Measurements from ENCODE around the gene SLC4A3.

The SLC4A3 gene

DNA sequence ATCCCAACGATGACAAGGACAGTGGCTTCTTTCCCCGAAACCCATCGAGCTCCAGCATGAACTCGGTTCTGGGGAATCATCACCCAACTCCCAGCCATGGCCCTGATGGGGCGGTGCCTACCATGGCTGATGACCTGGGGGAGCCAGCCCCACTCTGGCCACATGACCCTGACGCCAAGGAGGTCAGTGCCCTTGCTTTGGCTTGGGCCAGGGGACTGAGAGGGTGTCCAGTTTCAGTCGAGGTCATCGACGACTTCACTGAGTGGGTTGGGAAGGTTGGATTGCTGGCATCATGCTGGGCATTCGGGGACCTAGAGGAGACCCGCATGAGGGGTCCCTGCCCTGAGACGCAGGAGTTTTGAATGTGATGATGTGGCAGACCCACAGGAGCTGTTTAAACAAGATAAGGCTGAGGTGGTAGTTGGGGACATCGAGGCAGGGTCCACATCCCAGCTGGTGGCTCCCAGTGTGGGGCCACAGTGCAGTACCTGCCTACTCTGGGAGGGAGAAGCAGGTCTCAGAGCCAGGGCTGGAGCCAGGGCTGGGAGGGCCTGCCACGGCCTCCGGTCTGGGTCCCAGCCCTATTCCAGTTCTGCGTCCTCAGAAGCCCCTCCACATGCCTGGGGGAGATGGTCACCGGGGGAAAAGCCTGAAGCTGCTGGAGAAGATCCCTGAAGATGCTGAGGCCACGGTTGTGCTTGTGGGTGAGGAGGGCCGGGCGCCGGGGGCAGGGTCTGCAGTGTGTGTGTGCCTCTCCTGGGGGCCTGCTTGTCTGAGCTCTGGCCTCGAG, 6.0 kb downstream of the SLC4A3 start:
- no peak for DNase-seq (ENCODE audit: low read depth)

DNA sequence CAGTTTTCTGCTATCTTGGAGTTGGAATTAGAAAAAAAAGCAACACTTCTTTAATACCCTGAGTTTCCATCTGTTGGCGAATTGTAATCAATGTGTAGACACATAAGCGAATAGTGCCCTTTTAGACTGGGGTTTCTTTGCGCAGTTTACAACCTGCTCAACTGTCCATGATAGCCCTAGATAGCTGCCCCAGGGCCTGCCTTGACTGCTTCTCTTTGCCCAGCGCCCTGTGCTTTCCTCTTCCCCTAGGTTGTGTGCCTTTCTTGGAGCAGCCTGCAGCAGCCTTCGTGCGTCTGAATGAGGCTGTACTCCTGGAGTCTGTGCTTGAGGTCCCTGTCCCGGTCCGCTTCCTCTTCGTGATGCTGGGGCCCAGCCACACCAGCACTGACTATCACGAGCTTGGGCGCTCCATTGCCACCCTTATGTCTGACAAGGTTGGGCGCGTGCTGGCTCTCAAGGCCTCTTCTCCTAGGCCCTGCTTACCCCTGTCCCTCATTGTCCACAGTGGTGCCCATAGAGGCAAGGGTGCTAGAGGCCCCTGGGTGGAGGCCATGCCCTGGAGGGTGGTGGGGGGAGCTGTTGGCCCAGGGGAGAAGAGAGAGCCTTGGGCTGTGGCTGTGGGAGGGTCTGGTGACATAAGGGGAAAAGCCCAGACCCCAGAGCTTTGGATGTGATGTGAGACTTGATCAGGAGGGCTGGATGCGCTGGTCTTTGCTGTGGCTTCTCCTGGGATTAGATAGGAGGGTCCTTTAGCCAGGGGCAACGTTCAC, 6.9 kb downstream of the SLC4A3 start:
- DNase-seq (ENCODE audit: low read depth) = no peak

DNA sequence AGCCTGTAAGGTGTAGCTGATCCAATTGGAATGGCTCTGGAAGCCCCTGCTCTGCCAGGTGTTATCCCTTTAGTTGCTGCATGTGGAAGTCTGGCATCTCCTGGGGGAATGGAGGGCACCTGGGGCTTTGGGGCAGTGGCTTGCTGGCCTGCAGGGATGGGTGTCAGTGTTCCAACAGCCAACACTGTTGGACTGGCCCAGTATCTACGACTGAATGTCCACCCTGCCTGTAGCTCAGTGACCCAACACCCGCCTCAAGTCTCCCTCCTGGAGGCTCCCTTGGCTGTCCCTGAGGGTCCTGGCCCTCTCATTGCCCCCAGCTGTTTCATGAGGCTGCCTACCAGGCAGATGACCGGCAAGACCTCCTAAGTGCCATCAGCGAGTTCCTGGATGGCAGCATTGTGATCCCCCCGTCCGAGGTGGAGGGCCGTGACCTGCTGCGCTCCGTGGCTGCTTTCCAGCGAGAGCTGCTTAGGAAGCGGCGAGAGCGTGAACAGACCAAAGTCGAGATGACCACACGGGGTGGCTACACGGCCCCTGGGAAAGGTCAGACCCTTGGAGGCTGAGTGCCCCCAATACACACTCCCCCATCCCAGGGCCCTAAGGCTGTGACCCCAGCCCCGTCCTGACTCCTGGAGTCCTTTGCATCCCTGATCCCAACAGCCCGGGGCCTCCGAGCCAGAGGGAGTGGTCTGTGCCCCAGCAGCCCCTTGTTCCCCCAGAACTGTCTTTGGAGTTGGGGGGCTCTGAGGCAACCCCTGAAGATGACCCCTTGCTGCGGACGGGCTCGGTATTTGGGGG, 7.7 kb downstream of the SLC4A3 start:
- DNase-seq (ENCODE audit: low read depth) = no peak

DNA sequence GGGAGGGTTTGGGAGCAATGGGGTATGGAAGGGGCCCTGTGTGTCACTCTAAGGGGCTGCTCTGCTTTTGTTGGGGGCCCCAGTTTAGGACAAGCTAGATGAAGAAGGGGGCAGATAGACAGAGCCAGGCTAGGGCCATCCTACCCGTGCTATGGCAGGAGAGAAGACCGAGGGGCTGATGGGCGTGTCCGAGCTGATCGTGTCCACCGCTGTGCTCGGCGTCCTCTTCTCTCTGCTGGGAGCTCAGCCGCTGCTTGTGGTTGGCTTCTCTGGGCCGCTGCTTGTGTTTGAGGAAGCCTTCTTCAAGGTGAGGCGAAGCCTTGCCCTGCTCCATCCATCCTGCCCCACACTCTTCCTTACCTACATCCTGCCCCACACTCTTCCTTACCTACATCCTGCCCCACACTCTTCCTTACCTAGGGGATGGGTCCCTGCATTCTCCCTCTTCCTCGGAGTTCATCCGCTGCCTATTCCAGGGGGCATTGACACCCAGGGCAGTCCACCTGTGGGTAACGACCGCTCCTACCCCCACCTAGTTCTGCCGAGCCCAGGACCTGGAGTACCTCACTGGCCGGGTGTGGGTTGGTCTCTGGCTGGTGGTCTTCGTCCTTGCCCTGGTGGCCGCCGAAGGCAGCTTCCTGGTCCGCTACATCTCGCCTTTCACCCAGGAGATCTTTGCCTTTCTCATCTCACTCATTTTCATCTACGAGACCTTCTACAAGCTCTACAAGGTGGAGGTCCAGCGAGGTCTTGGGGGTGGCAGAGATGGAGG, 8.9 kb downstream of the SLC4A3 start:
- DNase-seq (ENCODE audit: low read depth) = no peak

DNA sequence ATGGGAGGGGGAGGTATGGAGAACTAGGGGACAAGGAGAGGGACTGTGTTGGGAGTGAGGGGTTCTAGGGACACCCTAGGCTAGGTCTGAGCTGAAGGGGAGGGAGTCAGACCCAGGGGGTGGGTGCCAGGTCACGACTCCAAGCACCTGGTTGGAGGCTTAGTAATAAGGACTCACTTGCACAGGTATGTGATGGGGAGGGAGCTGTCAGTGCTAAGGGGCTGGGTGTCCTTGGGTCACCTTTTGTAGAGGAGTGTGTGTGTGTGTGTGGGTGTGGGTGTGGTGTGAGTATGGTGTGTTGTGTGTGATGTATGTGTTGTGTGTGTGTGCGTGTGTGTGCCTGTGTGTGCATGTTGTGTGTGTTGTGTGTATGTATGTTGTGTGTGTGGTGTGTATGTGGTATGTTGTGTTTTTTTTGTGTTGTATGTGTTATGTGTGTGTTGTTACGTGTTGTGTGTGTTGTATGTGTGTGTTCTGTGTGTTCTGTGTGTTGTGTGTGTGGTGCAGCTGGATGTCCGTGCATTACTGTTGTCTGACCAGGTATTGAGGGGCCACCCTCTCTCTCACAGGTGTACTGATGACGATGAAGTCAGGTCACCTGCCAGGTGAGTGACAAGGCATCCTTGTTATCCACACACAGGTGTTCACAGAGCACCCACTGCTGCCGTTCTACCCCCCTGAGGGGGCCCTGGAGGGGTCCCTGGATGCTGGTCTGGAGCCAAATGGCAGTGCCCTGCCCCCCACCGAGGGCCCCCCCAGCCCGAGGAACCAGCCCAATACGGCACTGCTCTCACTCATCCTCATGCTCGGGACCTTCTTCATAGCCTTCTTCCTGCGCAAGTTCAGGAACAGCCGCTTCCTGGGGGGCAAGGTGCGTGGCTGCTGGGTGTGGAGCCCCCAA, 9.8 kb downstream of the SLC4A3 start:
- DNase-seq (ENCODE audit: low read depth) = no peak

DNA sequence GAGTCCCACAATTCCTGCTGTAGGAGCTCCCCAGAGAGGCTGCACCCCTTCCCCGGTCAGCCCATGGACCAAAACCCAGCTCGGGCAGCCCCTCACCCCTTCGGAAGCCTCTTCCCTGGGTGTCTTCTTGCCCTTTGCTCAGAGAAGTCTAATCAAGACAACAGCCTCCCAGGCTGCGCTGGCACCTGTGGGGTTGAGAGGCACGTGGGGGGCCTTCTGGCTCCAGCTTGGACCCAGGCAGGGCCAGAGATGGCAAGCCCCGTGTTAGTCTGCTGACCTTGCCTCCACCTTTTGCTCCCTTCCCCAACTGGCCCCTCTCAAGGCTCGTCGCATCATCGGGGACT, 10.4 kb downstream of the SLC4A3 start:
- no peak for DNase-seq (ENCODE audit: low read depth)

DNA sequence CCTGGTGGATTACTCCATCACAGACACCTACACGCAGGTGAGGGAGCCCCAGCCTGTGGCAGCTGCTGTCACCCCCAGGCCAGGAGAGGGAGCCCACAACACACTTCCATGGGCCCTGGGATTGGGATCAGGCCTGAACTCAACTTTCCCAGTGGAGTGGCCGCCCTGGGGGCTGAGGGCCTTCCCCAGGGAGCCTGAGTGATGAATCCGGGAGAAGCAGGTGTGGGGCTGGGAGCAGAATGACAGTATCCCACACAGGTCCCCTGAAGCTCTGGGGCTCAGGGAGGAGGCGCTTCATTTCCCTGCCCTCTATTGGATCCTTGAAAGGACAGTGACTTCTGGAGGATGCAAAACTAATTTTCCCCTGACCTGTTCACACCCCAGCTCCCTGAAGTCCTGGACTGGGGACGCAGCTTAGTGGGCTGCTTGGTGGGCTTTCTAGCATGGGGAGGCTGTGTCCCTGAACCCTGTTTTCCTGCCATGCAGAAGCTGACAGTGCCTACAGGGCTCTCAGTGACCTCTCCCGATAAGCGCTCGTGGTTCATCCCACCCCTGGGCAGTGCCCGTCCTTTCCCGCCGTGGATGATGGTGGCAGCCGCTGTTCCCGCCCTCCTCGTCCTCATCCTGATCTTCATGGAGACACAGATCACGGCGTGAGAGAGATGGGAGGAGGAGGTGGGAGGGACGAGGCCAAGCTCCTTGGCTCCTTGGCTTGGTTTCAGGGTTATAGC, 11.0 kb downstream of the SLC4A3 start:
- no peak for DNase-seq (ENCODE audit: low read depth)

DNA sequence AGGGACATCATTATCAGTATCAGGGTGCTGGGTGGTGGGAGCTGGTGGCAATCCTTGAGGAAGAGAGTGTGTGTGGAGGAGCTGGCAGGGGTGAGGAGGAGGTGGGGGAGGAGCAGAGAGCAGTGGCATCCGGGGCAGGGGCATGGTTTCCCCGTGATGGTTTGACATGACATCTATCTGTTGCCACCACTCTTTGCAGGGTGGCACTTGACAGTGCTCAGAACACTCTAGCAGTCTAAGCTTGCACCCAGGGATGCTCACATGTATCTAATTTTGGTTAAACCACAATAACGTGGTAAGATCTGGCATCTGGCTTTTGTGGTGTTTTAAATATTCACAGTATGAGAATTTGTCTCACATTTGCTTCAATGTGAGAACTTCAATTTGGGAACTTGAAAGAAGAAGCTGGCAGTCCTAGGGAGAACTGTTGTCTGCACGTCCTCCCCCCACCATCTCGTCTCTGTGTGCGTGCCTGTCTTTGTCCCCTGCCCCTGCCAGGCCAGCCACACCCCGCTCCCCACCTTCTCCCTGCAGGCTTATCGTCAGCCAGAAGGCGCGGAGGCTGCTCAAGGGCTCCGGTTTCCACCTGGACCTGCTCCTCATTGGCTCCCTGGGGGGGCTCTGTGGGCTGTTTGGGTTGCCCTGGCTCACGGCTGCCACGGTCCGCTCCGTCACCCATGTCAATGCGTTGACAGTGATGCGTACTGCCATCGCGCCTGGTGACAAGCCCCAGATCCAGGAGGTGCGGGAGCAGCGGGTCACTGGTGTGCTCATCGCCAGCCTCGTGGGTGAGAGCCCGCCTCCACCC, 11.7 kb downstream of the SLC4A3 start:
- no peak for DNase-seq (ENCODE audit: low read depth)

DNA sequence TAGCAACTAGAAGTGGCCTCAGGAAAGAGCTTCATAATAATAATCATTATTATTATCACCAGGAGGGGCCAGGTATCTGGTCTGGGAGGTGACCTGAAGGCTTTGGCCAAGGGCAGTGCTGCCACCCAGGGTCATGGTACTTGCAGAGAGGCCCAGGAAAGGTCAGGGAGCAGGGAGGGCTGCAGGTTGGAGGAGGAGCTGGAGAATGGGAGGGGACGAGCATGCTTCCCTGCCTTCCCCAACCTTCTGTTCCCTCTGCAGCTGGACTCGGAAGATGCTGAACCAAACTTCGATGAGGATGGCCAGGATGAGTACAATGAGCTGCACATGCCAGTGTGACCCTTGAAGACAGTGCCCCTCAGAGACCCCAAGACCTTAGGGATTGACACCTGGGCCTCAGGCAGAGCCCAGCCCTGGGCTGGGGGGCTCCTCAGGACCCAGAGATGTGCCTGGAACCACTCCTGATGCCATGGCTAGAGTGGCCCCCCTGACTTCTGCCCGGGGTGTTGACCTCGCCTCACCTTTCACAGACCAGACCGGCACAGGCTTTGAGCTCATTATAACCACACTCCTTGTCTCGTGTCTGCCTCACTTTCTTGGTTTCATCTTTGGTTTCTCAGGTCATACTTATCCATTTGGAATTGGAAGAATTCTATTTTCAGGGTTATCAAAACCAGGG, 14.1 kb downstream of the SLC4A3 start:
- DNase-seq (ENCODE audit: low read depth) = peak; percentile 26

DNA sequence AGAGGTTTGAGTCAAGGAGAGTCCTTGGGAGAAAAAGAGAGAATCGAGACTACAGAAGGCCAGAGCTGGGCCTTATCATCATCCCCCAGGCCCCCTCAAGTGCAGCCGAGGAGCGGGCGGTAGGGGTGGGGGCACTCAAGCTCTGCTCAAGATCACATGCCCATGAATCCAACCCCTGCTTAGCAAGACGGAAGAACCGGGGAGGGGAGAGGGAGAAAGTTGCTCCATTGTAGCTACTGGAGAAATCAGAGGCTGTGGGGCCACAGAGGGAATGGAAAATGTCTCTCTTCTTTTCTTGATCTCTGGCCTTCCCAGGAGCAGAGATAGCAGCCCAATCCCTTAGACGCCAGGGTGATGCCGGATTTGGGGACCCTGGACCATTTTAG, 14.6 kb downstream of the SLC4A3 start:
- peak; percentile 42 for DNase-seq (ENCODE audit: low read depth)

DNA sequence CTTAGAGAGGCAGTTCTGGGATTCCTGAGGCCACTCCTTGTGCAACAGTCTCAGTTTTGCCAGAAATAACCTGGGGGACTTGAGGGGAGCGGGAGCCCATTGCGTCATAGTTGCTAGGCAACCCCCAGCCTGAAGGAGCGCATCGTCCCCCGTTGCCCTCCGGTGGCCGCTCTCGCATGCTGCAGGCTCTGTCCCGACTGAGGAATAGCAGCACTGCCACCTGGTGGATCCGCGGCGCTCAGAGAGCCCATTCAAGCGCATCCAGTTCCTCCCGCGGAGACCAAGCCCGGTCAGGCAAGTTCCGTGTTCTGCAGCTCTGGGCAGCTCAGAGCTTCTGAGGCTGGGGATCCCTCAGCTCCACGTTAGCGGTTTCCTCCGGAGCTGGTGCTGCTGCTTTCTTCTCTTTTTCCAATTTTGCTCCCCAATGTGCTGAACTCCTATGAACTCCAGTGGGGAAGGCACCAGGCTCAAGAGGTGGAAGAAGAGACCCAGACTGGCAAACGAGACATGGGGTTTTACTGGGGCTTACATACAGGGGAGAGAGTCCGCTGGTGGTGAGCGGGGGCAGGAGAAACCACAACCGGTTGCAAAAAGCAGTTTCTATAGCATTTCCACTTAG, 15.1 kb downstream of the SLC4A3 start:
- DNase-seq (ENCODE audit: low read depth) = peak; percentile 95

DNA sequence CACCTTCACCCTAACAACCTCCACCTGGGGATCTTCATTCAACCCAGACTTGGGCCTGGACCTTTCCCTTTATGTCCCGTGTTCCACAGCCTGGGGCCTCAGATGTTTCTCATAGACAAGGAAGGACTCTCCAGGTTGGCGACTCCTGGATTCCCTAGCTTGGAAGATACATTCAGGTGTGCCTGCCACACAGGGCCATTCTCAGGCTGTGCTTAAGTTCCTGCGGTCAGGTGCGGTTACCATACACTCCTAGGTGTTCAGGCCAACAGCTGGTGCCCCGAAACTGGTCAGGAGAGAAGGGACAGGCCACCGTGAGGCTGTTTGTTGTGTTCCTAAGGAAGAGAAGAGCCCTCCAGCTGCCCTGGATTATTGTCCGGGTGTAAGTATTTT, 15.6 kb downstream of the SLC4A3 start:
- DNase-seq (ENCODE audit: low read depth) = no peak

DNA sequence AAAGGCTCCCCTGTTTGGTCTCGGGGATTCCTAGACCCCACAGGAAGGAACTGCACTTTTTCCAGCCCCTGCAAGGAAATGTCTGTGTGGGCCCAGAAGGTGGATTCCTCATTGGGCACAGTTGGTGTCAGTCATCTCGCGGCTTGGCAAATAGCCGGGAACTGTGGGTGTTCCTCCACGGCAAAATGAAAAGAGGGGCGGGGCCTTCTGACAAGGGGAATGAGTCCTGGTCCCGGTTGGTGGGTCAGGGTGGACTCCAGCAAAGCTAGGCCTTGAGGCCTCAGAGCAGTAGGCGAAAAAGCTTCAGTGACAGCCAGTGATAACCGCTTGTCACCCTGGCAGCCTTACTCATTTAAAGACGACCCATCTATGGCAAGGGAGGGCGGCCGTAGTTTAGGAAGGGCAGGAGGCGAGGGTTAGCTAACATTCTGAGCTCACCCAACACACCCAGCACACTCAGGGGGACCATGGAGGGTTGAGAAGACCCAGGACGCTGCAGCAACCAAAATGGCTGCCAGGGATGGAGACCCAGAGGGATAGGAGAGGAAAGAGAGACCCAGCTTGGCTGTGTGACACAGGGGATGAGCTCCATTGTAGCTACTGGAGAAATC, 16.5 kb downstream of the SLC4A3 start:
- DNase-seq (ENCODE audit: low read depth) = no peak

DNA sequence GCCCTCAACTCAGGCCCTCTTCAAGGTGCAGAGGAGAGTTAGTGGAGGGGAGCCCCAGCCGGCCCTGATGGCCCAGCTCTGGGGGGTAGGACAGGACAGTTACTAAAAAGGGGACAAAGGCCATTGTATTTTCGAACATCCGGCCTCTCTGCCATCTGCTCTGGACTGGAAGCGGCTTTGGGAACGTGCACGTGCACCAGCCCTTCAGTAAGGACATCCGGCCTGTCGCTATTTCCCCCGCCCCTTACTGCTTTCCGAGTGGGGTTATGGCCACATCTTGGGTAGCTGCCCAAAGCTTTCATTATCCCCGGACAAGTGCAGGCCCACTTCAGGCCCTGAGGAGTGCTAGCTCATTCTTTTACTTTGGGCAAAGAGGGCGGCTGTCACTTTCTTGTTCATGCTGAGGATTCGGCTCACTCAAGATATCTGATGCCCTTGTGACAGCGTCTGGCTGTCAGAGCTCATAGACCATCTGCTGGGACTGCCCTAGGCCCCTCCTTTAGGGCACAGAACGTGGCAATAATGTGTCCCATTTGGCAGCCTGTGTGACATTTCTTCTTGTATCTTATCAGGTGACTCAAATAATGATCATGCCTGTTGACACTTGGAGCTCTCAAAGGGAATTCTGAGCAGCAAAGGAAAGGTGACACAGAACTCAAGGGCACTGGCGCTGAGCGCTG, 17.5 kb downstream of the SLC4A3 start:
- DNase-seq (ENCODE audit: low read depth) = no peak

DNA sequence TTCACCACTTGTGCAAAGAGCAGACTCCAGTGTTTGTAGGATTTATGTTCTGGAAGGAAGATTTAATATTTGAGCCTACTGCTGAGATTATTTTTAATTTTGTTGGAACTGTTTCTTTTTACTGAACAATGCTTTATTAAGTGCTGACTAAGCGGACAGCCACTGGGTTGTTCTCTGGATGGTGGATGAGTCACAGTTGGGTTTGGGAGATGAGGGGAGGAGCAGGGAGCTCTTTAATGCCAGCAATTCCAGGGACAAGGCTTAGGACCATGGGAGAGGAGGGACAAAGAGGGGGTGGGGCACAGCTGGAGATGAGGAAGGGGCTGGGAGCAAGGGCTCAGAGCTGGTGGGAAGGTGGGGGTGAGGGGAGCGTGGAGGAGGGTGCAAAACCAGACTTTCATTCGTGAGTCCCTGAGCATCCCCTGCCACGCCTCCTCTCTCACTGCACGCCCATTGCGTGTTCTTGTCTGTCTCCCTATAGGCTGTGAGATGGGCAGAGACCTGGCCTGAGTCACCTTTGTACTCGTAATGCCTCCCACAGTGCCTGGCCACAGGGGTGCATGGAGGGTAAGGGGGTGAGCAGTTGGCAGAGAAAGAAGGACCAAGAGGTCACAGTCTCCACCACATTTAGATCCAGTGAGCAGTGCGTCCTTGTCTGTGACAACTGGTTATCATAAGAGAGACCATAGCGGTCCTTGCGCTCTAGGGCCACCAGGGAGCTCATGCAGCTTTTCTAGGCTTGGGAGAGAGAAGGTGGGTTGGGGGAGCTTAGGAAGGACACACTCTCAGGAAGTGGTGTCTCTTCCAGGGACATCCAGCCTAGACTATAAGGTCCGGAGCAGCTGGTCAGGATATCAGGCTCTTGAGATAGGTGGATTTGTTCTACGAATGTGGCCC, 18.4 kb downstream of the SLC4A3 start:
- DNase-seq (ENCODE audit: low read depth) = peak; percentile 83

DNA sequence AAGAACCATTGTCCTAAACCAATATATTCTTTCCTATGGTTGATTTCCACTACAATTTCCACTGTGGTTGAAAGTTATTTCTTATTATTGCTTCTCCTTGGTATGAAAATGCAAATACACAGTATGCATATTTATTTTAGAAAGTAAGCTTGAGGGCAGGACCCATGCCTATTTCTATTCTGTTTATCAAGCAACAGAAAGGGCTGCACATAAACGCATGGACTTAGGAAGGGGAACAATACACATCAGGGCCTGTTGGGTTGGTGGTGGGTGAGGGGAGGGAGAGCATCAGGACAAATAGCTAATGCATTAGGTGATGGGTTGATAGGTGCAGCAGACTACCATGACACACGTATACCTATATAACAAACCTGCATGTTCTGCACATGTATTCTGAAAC, 20.7 kb downstream of the SLC4A3 start:
- no peak for DNase-seq (ENCODE audit: low read depth)

All from amniotic epithelial cell (primary cell).